Measurements from ENCODE around the gene TRANK1.
A peak's percentile ranks its signal among the peaks of the same experiment; 100 is the strongest.

TRANK1 gene

GRCh38 chr3:36875397-36875796 lies 69.5 kb downstream of the TRANK1 start:
- H3K4me3 ChIP-seq (replicated peaks; ENCODE audit: low read depth, low read length) = no peak overlapping the region
- DNase-seq (ENCODE audit: extremely low read depth, low read depth) = no peak
- TF ChIP-seq CTCF (IDR thresholded peaks at IDR 0.05; ENCODE audit: low read depth, low read length, missing control alignments) = no peak

- H3K4me3 ChIP-seq (replicated peaks; ENCODE audit: low read depth, low read length) = no peak overlapping the region
- no peak for TF ChIP-seq CTCF (IDR thresholded peaks at IDR 0.05; ENCODE audit: low read depth, low read length, missing control alignments)
- DNase-seq (ENCODE audit: extremely low read depth, low read depth) = no peak
Measured at GRCh38 chr3:36874424-36874823, 70.4 kb downstream of the TRANK1 start.

- no peak overlapping the region for H3K4me3 ChIP-seq (replicated peaks; ENCODE audit: low read depth, low read length)
- DNase-seq (ENCODE audit: extremely low read depth, low read depth) = no peak
- TF ChIP-seq CTCF (IDR thresholded peaks at IDR 0.05; ENCODE audit: low read depth, low read length, missing control alignments) = no peak
Measured at GRCh38 chr3:36871379-36872126, 73.3 kb downstream of the TRANK1 start.

GRCh38 chr3:36868614-36869436 lies 76.0 kb downstream of the TRANK1 start:
- peak; percentile 78 for TF ChIP-seq CTCF (IDR thresholded peaks at IDR 0.05; ENCODE audit: low read depth, low read length, missing control alignments)

GRCh38 chr3:36867810-36868209 lies 77.0 kb downstream of the TRANK1 start:
- TF ChIP-seq CTCF (IDR thresholded peaks at IDR 0.05; ENCODE audit: low read depth, low read length, missing control alignments) = no peak
- DNase-seq (ENCODE audit: extremely low read depth, low read depth) = no peak
- no peak overlapping the region for H3K4me3 ChIP-seq (replicated peaks; ENCODE audit: low read depth, low read length)

More at GRCh38 chr3:36868614-36869436, 76.0 kb downstream of the TRANK1 start:
- peak; percentile 54 for DNase-seq (ENCODE audit: extremely low read depth, low read depth)
- H3K4me3 ChIP-seq (replicated peaks; ENCODE audit: low read depth, low read length) = no peak overlapping the region

GRCh38 chr3:36866368-36866767 lies 78.5 kb downstream of the TRANK1 start:
- H3K4me3 ChIP-seq (replicated peaks; ENCODE audit: low read depth, low read length) = no peak overlapping the region
- no peak for TF ChIP-seq CTCF (IDR thresholded peaks at IDR 0.05; ENCODE audit: low read depth, low read length, missing control alignments)
- DNase-seq (ENCODE audit: extremely low read depth, low read depth) = no peak

Data from HFF-Myc (cell line).